ENCODE results near the gene ZNF609. TPM values are rescaled to one million over a fixed set of nuclear protein-coding genes. Genes with fewer than 3 reads are reported as not detected.

Gene ZNF609
- total and polyA plus RNA-seq, 2 of the 13 experiments (the other 11 are each of a cell fraction or from before 2014, with no cell fraction given): 8.9 to 9.9 TPM

DNA sequence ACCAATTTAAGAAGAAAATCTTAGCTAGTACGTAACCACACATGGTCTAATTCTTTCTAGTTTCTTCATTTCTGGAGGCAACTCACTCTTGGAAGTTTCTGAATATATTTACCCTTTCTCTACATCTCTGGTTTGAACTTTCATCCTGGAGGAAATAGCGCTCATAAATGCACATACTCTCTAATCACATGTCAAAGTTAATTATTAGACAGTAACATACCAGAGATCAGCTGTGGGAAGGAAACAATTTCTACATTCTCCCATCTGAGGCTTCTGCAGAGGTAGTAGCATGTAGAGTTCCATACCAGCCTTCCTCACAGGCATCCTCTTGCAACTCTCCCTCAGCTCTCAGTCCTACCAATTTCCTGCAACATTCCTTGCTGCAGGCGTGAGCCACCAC, 182.5 kb downstream of the ZNF609 start (continued):
- TF ChIP-seq SIN3A (IDR thresholded peaks at IDR 0.05; ENCODE audit: borderline replicate concordance, low read depth, low read length): peak; percentile 63; the same call in 1 of the 2 replicates
- TF ChIP-seq, protein P1, sequence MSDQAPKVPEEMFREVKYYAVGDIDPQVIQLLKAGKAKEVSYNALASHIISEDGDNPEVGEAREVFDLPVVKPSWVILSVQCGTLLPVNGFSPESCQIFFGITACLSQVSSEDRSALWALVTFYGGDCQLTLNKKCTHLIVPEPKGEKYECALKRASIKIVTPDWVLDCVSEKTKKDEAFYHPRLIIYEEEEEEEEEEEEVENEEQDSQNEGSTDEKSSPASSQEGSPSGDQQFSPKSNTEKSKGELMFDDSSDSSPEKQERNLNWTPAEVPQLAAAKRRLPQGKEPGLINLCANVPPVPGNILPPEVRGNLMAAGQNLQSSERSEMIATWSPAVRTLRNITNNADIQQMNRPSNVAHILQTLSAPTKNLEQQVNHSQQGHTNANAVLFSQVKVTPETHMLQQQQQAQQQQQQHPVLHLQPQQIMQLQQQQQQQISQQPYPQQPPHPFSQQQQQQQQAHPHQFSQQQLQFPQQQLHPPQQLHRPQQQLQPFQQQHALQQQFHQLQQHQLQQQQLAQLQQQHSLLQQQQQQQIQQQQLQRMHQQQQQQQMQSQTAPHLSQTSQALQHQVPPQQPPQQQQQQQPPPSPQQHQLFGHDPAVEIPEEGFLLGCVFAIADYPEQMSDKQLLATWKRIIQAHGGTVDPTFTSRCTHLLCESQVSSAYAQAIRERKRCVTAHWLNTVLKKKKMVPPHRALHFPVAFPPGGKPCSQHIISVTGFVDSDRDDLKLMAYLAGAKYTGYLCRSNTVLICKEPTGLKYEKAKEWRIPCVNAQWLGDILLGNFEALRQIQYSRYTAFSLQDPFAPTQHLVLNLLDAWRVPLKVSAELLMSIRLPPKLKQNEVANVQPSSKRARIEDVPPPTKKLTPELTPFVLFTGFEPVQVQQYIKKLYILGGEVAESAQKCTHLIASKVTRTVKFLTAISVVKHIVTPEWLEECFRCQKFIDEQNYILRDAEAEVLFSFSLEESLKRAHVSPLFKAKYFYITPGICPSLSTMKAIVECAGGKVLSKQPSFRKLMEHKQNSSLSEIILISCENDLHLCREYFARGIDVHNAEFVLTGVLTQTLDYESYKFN (CRISPR knock-in tag; conservative IDR thresholded peaks at IDR 0.05): peak; percentile 93
- TF ChIP-seq, protein P2, sequence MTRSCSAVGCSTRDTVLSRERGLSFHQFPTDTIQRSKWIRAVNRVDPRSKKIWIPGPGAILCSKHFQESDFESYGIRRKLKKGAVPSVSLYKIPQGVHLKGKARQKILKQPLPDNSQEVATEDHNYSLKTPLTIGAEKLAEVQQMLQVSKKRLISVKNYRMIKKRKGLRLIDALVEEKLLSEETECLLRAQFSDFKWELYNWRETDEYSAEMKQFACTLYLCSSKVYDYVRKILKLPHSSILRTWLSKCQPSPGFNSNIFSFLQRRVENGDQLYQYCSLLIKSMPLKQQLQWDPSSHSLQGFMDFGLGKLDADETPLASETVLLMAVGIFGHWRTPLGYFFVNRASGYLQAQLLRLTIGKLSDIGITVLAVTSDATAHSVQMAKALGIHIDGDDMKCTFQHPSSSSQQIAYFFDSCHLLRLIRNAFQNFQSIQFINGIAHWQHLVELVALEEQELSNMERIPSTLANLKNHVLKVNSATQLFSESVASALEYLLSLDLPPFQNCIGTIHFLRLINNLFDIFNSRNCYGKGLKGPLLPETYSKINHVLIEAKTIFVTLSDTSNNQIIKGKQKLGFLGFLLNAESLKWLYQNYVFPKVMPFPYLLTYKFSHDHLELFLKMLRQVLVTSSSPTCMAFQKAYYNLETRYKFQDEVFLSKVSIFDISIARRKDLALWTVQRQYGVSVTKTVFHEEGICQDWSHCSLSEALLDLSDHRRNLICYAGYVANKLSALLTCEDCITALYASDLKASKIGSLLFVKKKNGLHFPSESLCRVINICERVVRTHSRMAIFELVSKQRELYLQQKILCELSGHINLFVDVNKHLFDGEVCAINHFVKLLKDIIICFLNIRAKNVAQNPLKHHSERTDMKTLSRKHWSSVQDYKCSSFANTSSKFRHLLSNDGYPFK (CRISPR knock-in tag; IDR thresholded peaks at IDR 0.05; ENCODE audit: borderline replicate concordance): no peak
- peak; percentile 81 for TF ChIP-seq MED1 (CRISPR knock-in tag; IDR thresholded peaks at IDR 0.05)
- TF ChIP-seq, protein P3, sequence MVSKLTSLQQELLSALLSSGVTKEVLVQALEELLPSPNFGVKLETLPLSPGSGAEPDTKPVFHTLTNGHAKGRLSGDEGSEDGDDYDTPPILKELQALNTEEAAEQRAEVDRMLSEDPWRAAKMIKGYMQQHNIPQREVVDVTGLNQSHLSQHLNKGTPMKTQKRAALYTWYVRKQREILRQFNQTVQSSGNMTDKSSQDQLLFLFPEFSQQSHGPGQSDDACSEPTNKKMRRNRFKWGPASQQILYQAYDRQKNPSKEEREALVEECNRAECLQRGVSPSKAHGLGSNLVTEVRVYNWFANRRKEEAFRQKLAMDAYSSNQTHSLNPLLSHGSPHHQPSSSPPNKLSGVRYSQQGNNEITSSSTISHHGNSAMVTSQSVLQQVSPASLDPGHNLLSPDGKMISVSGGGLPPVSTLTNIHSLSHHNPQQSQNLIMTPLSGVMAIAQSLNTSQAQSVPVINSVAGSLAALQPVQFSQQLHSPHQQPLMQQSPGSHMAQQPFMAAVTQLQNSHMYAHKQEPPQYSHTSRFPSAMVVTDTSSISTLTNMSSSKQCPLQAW (CRISPR knock-in tag; IDR thresholded peaks at IDR 0.05): peak; percentile 92
- 0 out of 2 replicates have a peak, but pooled peaks have one; percentile 34 for TF ChIP-seq HHEX (CRISPR knock-in tag; IDR thresholded peaks at IDR 0.05)
- peak; percentile 88 for TF ChIP-seq PPARG (CRISPR knock-in tag; conservative IDR thresholded peaks at IDR 0.05)
- peak; percentile 57 for TF ChIP-seq BCL6 (CRISPR knock-in tag; IDR thresholded peaks at IDR 0.05)
- TF ChIP-seq ZNF552 (CRISPR knock-in tag; IDR thresholded peaks at IDR 0.05; ENCODE audit: borderline replicate concordance): no peak
- TF ChIP-seq, protein P4, sequence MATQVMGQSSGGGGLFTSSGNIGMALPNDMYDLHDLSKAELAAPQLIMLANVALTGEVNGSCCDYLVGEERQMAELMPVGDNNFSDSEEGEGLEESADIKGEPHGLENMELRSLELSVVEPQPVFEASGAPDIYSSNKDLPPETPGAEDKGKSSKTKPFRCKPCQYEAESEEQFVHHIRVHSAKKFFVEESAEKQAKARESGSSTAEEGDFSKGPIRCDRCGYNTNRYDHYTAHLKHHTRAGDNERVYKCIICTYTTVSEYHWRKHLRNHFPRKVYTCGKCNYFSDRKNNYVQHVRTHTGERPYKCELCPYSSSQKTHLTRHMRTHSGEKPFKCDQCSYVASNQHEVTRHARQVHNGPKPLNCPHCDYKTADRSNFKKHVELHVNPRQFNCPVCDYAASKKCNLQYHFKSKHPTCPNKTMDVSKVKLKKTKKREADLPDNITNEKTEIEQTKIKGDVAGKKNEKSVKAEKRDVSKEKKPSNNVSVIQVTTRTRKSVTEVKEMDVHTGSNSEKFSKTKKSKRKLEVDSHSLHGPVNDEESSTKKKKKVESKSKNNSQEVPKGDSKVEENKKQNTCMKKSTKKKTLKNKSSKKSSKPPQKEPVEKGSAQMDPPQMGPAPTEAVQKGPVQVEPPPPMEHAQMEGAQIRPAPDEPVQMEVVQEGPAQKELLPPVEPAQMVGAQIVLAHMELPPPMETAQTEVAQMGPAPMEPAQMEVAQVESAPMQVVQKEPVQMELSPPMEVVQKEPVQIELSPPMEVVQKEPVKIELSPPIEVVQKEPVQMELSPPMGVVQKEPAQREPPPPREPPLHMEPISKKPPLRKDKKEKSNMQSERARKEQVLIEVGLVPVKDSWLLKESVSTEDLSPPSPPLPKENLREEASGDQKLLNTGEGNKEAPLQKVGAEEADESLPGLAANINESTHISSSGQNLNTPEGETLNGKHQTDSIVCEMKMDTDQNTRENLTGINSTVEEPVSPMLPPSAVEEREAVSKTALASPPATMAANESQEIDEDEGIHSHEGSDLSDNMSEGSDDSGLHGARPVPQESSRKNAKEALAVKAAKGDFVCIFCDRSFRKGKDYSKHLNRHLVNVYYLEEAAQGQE (IDR thresholded peaks at IDR 0.05; ENCODE audit: borderline replicate concordance in 1 of 2, low read depth in 1 of 2, low read length in 2 of 2): no peak
- TF ChIP-seq, protein P5, sequence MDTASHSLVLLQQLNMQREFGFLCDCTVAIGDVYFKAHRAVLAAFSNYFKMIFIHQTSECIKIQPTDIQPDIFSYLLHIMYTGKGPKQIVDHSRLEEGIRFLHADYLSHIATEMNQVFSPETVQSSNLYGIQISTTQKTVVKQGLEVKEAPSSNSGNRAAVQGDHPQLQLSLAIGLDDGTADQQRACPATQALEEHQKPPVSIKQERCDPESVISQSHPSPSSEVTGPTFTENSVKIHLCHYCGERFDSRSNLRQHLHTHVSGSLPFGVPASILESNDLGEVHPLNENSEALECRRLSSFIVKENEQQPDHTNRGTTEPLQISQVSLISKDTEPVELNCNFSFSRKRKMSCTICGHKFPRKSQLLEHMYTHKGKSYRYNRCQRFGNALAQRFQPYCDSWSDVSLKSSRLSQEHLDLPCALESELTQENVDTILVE (CRISPR knock-in tag; IDR thresholded peaks at IDR 0.05): 0 out of 2 replicates have a peak, but pooled peaks have one; percentile 17
- TF ChIP-seq, protein P6, sequence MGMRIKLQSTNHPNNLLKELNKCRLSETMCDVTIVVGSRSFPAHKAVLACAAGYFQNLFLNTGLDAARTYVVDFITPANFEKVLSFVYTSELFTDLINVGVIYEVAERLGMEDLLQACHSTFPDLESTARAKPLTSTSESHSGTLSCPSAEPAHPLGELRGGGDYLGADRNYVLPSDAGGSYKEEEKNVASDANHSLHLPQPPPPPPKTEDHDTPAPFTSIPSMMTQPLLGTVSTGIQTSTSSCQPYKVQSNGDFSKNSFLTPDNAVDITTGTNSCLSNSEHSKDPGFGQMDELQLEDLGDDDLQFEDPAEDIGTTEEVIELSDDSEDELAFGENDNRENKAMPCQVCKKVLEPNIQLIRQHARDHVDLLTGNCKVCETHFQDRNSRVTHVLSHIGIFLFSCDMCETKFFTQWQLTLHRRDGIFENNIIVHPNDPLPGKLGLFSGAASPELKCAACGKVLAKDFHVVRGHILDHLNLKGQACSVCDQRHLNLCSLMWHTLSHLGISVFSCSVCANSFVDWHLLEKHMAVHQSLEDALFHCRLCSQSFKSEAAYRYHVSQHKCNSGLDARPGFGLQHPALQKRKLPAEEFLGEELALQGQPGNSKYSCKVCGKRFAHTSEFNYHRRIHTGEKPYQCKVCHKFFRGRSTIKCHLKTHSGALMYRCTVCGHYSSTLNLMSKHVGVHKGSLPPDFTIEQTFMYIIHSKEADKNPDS (CRISPR knock-in tag; IDR thresholded peaks at IDR 0.05): no peak
- 0 out of 3 replicates have a peak, but pooled peaks have one; percentile 47 for TF ChIP-seq MXI1 (IDR thresholded peaks at IDR 0.05; ENCODE audit: borderline replicate concordance, low read depth, low read length)
